Measurements from ENCODE around the gene EZH2.
A peak's percentile ranks its signal among the peaks of the same experiment; 100 is the strongest.

EZH2 gene

DNA sequence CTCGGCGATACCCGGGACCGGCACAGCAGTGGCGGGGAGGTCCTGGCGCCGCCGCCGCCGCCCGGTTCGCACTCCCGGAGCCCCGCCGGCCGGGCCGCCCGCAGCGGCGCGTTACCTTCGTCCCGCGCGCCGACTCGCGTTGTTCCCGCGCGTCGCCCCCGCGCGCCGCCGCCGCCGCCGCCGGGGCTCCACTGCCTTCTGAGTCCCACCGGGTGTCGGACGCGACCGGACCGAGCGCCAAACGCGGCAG lies at the start of gene EZH2:
EZH2 (minus strand) TSS at position 243 of the 250 bp plus-strand sequence. CDS start 36,993 bp downstream, outside the sequence.
- no peak for DNase-seq

DNA sequence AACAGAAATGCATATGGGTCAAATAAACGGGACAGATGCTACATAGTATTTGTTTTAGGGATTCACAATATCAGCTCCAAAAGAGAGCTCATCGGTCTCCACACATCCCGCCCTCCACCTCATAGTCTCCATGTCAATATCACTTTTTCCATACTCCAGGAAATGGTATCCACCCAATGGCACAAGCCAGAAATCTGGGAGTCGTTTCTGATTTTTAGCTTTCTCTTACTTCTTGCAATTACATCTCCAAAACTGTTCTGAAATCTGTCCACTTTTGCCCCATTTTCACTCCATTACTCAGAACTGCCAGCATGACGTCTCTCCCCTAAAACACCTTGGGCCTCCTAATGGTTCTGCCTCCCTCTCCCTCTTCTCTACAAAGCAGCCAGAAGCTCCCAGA lies 47.4 kb upstream of the EZH2 start:
- DNase-seq = no peak

GRCh38 chr7:148930335-148930734 lies 46.2 kb upstream of the EZH2 start:
- no peak for DNase-seq

DNA sequence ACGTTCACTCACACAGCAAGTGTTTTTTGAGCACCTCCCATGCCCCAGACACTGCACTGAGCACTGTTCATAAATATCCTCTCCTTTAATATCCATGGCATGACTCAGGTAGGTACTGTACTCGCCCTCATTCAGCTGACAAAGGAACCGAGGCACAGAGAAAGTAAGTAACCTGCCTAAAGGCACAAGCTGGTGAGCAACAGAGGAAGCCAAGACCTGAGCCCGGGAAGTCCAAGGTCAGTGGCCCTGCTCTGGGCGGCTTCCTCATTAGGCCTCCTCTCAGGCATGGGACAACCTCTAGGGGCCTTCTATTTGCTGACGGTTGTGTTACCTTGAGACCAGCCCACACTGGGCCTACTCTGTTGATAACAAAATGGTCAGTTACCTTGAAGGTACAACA lies 45.1 kb upstream of the EZH2 start:
- DNase-seq = no peak

GRCh38 chr7:148927123-148928045 lies 43.3 kb upstream of the EZH2 start:
- DNase-seq = no peak

DNA sequence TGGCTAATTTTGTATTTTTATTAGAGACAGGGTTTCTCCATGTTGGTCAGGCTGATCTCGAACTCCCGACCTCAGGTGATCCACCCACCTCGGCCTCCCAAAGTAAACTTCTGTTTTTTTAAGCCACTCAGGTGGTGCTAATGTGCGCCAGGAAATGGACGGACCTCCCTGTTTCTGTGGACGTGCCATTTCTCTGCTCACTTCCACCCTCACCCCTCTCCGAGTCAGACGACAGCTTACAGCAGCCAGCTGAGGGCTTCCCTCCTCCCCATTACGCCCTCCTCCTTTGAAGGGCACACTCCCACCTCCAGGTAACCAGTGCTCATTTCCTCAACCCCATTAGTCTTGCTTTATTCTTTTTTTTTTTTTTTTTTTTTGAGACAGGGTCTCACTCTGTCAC lies 41.7 kb upstream of the EZH2 start:
- no peak for DNase-seq

- DNase-seq = no peak
Observed at GRCh38 chr7:148924011-148924410, 39.9 kb upstream of the EZH2 start.

DNA sequence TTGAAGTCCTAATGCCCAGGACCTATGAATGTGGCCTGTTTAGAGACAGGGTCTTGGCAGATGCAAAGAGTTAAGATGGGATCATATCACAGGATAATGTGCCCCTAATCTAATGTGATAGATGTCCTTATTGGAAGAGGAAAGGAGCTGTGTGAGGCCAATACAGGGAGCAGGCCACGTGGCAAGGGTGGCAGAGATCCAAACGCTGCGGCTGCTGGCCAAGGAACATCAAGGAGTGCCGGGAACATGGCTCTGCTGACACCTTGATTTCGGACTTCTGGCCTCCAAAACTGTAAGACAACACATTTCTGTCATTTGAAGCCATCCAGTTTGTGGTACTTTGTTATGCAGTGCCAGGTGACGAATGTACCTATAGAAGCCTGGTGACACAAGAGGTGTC lies 37.7 kb upstream of the EZH2 start:
- DNase-seq = no peak

GRCh38 chr7:148921189-148921588 lies 37.1 kb upstream of the EZH2 start:
- DNase-seq = no peak

- DNase-seq = peak; percentile 65
Observed at GRCh38 chr7:148919859-148920258, 35.8 kb upstream of the EZH2 start.

GRCh38 chr7:148918058-148918596 lies 34.0 kb upstream of the EZH2 start:
- no peak for DNase-seq

- DNase-seq = no peak
Observed at GRCh38 chr7:148916186-148916585, 32.1 kb upstream of the EZH2 start.

DNA sequence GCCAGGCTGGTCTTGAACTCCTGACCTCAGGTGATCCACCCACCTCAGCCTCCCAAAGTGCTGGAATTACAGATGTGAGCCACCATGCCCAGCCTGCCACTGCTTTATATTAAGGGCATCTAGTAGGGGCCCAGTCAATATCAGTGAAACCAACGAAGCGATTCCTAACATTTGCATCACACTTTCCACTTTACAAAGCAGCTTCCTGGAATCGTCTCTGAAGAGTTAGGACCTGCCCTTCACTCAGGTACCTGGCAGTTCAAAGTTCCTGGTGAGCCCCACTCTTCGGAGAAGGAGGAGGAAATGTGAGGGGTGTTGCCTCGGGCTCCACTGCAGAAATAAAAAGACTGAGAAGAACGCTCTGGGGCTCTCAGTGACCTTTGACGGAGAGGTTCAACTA lies 31.1 kb upstream of the EZH2 start:
- DNase-seq = peak; percentile 46

DNA sequence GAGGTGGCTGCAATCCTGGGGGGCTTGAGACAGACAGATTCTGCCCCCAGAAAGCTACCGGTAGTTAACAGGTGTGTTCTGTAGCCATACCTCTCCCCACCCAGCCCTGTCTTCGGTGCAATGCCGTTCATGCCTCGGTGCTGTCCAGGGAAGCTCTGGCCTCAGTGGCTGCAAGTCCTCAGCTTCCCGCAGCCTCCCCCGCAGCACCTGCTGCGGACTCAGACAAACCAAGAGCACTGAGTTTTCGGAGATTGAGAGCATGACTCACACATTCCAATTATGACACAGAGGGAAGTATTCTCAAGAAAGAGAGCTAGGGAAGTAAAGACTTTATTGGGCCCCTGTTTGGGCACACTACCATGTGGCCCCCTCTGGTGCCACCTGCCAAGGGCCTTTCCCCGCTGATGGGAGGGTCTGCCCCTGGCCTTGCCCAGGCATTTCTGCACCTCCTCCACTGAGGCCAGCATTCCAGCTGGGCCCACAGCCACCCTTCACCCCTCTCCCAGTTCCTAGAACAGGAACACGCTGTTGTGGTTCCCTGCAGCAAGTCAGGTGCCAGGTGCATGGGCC lies 30.2 kb upstream of the EZH2 start:
- peak; percentile 91 for DNase-seq

GRCh38 chr7:148912758-148913541 lies 28.9 kb upstream of the EZH2 start:
- DNase-seq = peak; percentile 92

GRCh38 chr7:148912151-148912550 lies 28.1 kb upstream of the EZH2 start:
- DNase-seq = no peak

DNA sequence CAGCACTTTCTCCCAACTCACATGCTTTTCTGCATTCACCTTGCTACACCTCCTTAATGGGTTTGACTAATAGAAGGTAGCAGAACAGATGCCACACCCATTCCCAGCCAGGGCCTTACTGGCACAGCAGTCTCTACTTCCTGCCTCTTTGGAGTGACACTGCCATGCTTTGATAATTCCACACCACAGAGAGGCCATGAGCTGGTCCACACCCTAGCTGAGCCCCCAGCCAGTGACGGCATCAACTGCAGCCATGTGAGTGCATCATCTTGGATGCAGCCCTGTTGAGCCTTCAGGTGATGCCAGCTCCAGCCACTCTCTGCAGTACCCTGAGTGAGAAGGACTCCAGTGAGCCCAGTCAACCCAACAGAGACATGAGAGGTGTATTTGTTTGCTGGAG lies 27.5 kb upstream of the EZH2 start:
- DNase-seq = peak; percentile 35

DNA sequence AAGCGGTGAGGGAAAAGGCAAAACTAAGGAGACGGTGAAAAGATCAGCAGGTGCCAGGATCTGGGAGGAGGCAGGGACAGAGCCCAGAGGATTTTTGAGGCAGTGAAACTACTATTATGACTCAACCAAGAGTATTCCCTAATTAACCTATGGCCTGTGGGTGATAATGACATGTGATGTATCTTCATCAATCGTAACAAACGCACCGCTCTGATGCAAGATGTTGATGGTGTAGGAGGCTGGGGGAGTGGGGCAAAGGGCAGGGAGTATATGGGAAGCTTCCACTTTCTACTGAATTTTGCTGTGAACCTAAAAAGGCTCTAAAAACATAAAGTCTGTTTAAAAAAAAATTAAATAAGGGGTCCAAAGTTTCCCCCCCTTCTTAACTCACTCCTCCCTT lies 25.5 kb upstream of the EZH2 start:
- DNase-seq = no peak

- no peak for DNase-seq
Observed at GRCh38 chr7:148906707-148907498, 22.8 kb upstream of the EZH2 start.

GRCh38 chr7:148905093-148905666 lies 21.1 kb upstream of the EZH2 start:
- no peak for DNase-seq

DNA sequence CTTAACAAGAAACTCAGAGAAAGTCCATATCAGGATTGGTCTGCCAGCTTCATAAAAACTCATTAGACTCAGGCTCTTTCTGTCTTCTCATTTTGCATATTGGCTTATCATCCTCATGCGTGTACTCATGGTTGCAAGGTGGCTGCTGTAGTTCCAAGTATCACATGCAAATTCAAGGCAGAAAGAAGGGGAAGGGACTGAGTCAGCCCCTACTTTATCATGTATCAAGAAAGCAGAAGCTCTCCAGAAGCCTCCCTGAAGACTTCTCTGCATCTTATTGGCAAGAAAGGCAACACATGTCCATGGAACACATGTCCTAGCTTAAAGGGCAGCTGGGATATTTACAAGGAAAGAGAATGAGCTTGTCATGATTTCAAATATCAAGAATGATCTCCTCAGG lies 19.4 kb upstream of the EZH2 start:
- no peak for DNase-seq

DNA sequence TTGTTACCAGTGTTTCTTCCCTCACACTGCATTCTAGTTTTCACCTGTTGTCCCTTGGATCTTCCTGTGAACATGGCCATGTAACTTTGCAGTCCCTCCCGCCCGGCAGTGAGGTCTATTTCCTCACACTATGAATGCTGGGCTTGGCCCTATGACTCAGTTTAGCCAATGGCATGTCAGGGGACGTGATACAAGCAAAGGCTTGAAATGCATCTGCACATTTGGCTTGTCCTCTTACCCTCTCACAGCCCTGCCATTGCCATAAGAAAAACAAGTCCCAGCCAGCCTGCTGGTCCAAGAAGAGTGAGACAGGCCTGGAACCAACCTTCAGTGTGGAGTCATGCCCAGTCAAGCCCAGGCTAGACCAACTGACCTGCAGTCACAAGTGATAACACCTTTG lies 17.1 kb upstream of the EZH2 start:
- no peak for DNase-seq

Data from activated CD4-positive, alpha-beta T cell treated with anti-CD3 and anti-CD28 coated beads, Interleukin-2, amount 50 U/mL, for 16 hours (primary cell).